Hepatocyte (in vitro differentiated cells): ENCODE data around the gene FLT1. TPM values are rescaled to one million over a fixed set of nuclear protein-coding genes. Genes with fewer than 3 reads are reported as not detected.
A peak's percentile ranks its signal among the peaks of the same experiment; 100 is the strongest.

Experiments
- DNase-seq: peaks from one replicate; pipeline ENCODE4 v3.0.0-alpha.2; 2016; ENCODE audit warnings: low spot score
- H2AFZ ChIP-seq: fragments of 200-600 bp; sonication (generic); 2 replicates; pipeline ENCODE4 v1.6.0; 2016; ENCODE audit warnings: antibody characterized with exemption, mild to moderate bottlenecking
- H3K27ac ChIP-seq: fragments of 200-600 bp; sonication (generic); 2 replicates; pipeline ENCODE4 v1.5.1; 2016; ENCODE audit warnings: mild to moderate bottlenecking
- H3K27me3 ChIP-seq: fragments of 200-600 bp; sonication (generic); 2 replicates; pipeline ENCODE4 v1.6.1; 2016
- H3K36me3 ChIP-seq: fragments of 200-600 bp; sonication (generic); replicated peaks from 2 replicates; pipeline ENCODE4 v1.5.1; 2016; ENCODE audit warnings: low read depth; ENCODE audit not compliant: insufficient read depth
- H3K4me1 ChIP-seq: fragments of 200-600 bp; sonication (generic); 2 replicates; pipeline ENCODE4 v1.5.1; 2016; ENCODE audit warnings: mild to moderate bottlenecking, moderate library complexity; ENCODE audit not compliant: insufficient read depth
- H3K4me2 ChIP-seq: fragments of 200-600 bp; sonication (generic); 2 replicates; pipeline ENCODE4 v1.6.0; 2016
- H3K4me3 ChIP-seq: fragments of 200-600 bp; sonication (generic); 2 replicates; pipeline ENCODE4 v1.5.1; 2016; ENCODE audit warnings: mild to moderate bottlenecking
- H3K79me2 ChIP-seq: fragments of 200-600 bp; sonication (generic); 2 replicates; pipeline ENCODE4 v1.6.0; 2017; ENCODE audit warnings: mild to moderate bottlenecking
- H3K9me2 ChIP-seq: fragments of 200-600 bp; sonication (generic); replicated peaks from 2 replicates; pipeline ENCODE4 v1.6.0; 2017; ENCODE audit warnings: mild to moderate bottlenecking; ENCODE audit not compliant: insufficient read depth
- H3K9me3 ChIP-seq: fragments of 200-600 bp; sonication (generic); 2 replicates; pipeline ENCODE4 v1.5.1; 2016; ENCODE audit warnings: low read depth, mild to moderate bottlenecking
- H4K20me1 ChIP-seq: fragments of 200-600 bp; sonication (generic); 2 replicates; pipeline ENCODE4 v1.6.0; 2016; ENCODE audit warnings: mild to moderate bottlenecking; ENCODE audit not compliant: insufficient read depth, poor library complexity, severe bottlenecking
- CTCF ChIP-seq: fragments of 200-600 bp; sonication (generic); IDR thresholded peaks from 2 replicates; pipeline ENCODE4 v1.5.1; 2016; ENCODE audit warnings: antibody characterized with exemption, mild to moderate bottlenecking; ENCODE audit not compliant: poor library complexity
- EZH2 ChIP-seq: fragments of 200-600 bp; sonication (generic); IDR thresholded peaks from 2 replicates; pipeline ENCODE4 v1.6.1; 2016; ENCODE audit warnings: antibody characterized with exemption, mild to moderate bottlenecking, borderline replicate concordance
- EZH2phosphoT487 ChIP-seq: fragments of 200-600 bp; sonication (generic); IDR thresholded peaks from one replicate; pipeline ENCODE4 v1.6.1; 2018; ENCODE audit warnings: antibody characterized with exemption, mild to moderate bottlenecking, low read depth, moderate library complexity; ENCODE audit not compliant: unreplicated experiment, severe bottlenecking
- WGBS: methylation state at CpG from one replicate; pipeline ENCODE4 v1.1.6; 2016; ENCODE audit warnings: low lambda C conversion rate; ENCODE audit errors: missing lambda C conversion rate; 5-methylcytosine and 5-hydroxymethylcytosine counted together
- polyA plus RNA-seq: library from polyadenylated mRNA; unstranded; fragments of >200 nt; fragmentation: Nextera tagmentation; extraction: Ambion mirVana; gene quantifications from 2 replicates; pipeline ENCODE4 v1.2.1, GENCODE V29; 2016
- total RNA-seq: library from RNA; depleted of rRNA; stranded (reverse); fragments of >200 nt; gene quantifications from 2 replicates; pipeline ENCODE4 v1.2.3, GENCODE V29; 2014

Gene FLT1
- total and polyA plus RNA-seq, 2 experiments from 2014 or later, result 30.4 to 40.1 TPM

- Histone ChIP-seq H4K20me1 (no peaks in the 10 kb centered on the region), H3K27me3 (peaks cover 33% of the 10 kb centered on the region), H3K36me3 (no peaks in the 10 kb centered on the region), H2AFZ (no peak overlapping the region), H3K9me3 (no peaks in the 10 kb centered on the region), H3K4me2 (no peak overlapping the region), H3K4me3 (no peak overlapping the region), H3K4me1 (peaks cover 10% of the 10 kb centered on the region), H3K9me2 (no peaks in the 10 kb centered on the region), H3K27ac (no peak overlapping the region), H3K79me2 (no peaks in the 10 kb centered on the region)
- 78% methylated on average over 5 of the region's 5 CpGs for WGBS
- no peak for TF ChIP-seq EZH2phosphoT487
- no peak for DNase-seq
These were observed 39.3 kb upstream of the FLT1 start for GRCh38 chr13:28534210-28534609.

- H3K9me2 ChIP-seq, result no peaks in the 10 kb centered on the region
- H3K4me1 ChIP-seq, result peaks cover 10% of the 10 kb centered on the region
- H3K9me3 ChIP-seq, result no peaks in the 10 kb centered on the region
- H3K4me3 ChIP-seq, result no peak overlapping the region
- peaks cover 38% of the 10 kb centered on the region for H3K27me3 ChIP-seq
- H4K20me1 ChIP-seq, result no peaks in the 10 kb centered on the region
- no peaks in the 10 kb centered on the region for H3K79me2 ChIP-seq
- no peaks in the 10 kb centered on the region for H3K36me3 ChIP-seq
- 91% methylated on average over 7 of the region's 7 CpGs for WGBS
- H2AFZ ChIP-seq, result no peak overlapping the region
- TF ChIP-seq EZH2 (no peak), EZH2phosphoT487 (no peak), CTCF (no peak)
- no peak overlapping the region for H3K27ac ChIP-seq
- no peak for DNase-seq
- peak overlapping the region; percentile 85 for H3K4me2 ChIP-seq
These were observed 38.7 kb upstream of the FLT1 start for GRCh38 chr13:28533441-28534166.

- WGBS, result 16% methylated on average over 10 of the region's 10 CpGs
- H3K36me3 ChIP-seq, result no peaks in the 10 kb centered on the region
- no peak overlapping the region for H3K27ac ChIP-seq
- H3K79me2 ChIP-seq, result no peaks in the 10 kb centered on the region
- peak; percentile 39 for TF ChIP-seq EZH2
- no peak for TF ChIP-seq CTCF
- TF ChIP-seq EZH2phosphoT487, result no peak
- peak overlapping the region; percentile 57 for H3K4me3 ChIP-seq
- H3K4me2 ChIP-seq, result peak overlapping the region; percentile 85
- no peaks in the 10 kb centered on the region for H3K9me2 ChIP-seq
- no peaks in the 10 kb centered on the region for H3K9me3 ChIP-seq
- H3K4me1 ChIP-seq, result peaks cover 10% of the 10 kb centered on the region
- H4K20me1 ChIP-seq, result no peaks in the 10 kb centered on the region
- DNase-seq, result no peak
- H3K27me3 ChIP-seq, result peaks cover 43% of the 10 kb centered on the region
- peak overlapping the region; percentile 29 for H2AFZ ChIP-seq
These were observed 38.2 kb upstream of the FLT1 start for GRCh38 chr13:28533125-28533436.

GRCh38 chr13:28532388-28533124 is 37.6 kb upstream of the FLT1 start:
- Histone ChIP-seq H3K36me3 (no peaks in the 10 kb centered on the region), H3K4me2 (peak overlapping the region; percentile 85), H3K9me3 (no peaks in the 10 kb centered on the region), H4K20me1 (no peaks in the 10 kb centered on the region), H3K27me3 (peaks cover 48% of the 10 kb centered on the region), H3K9me2 (no peaks in the 10 kb centered on the region), H3K4me3 (peak overlapping the region; percentile 57), H3K4me1 (peaks cover 10% of the 10 kb centered on the region), H3K27ac (no peak overlapping the region), H2AFZ (peak overlapping the region; percentile 29), H3K79me2 (no peaks in the 10 kb centered on the region)
- peak; percentile 35 for DNase-seq
- peak; percentile 83 for TF ChIP-seq EZH2
- TF ChIP-seq EZH2phosphoT487, result no peak
- under 1% methylated on average over 43 of the region's 96 CpGs for whole genome bisulfite sequencing
